ENCODE results near the gene SORCS2. TPM values are rescaled to one million over a fixed set of nuclear protein-coding genes. Genes with fewer than 3 reads are reported as not detected.

SORCS2 gene
- polyA plus RNA-seq, 1 of the 3 experiments (the other 2 are of a cell fraction), result 1.6 TPM

GRCh38 chr4:7183780-7184460 lies 8.4 kb upstream of the SORCS2 start:
- no peak overlapping the region for H3K27ac ChIP-seq (ENCODE audit: low read depth in 2 of 2, low read length in 1 of 2)
- CTCF ChIA-PET, result interaction anchor here (0.9 to 4.3 kb wide), 4 partner anchors 8 to 112 kb away, joined by 3 to 16 read pairs (median 4); partner anchors contain the start of gene SORCS2
- WGBS (ENCODE audit: low lambda C conversion rate), result 55% methylated on average over 6 of the region's 7 CpGs

GRCh38 chr4:7185487-7186030 lies 6.8 kb upstream of the SORCS2 start:
- H4K20me1 ChIP-seq (ENCODE audit: insufficient read depth), result no peaks in the 10 kb centered on the region
- H3K4me3 ChIP-seq (ENCODE audit: low read depth in 2 of 2, low read length in 1 of 2), result no peak overlapping the region
- H3K9me2 ChIP-seq, result no peaks in the 10 kb centered on the region
- no peaks in the 10 kb centered on the region; a peak in 1 of 4 replicates for H3K4me1 ChIP-seq (ENCODE audit: control insufficient read depth in 1 of 2, insufficient read depth in 2 of 2, low read depth in 1 of 2, low read length in 1 of 2)
- no peaks in the 10 kb centered on the region for H3K9me3 ChIP-seq
- no peak overlapping the region for H3K4me2 ChIP-seq
- DNase-seq, result no peak
- no peak for TF ChIP-seq CHD2 (IDR thresholded peaks at IDR 0.05; ENCODE audit: low read length, partially characterized antibody)
- POLR2A ChIA-PET, result no interaction called here
- H3K9ac ChIP-seq, result no peak overlapping the region
- H2AFZ ChIP-seq (ENCODE audit: low read depth), result no peak overlapping the region
- H3K79me2 ChIP-seq (ENCODE audit: insufficient read depth), result no peaks in the 10 kb centered on the region
- H3K27ac ChIP-seq (ENCODE audit: low read depth in 2 of 2, low read length in 1 of 2), result no peak overlapping the region
- WGBS (ENCODE audit: low lambda C conversion rate), result 72% methylated on average over 9 of the region's 10 CpGs
- H3F3A ChIP-seq (replicated peaks; ENCODE audit: insufficient read depth), result no peaks in the 10 kb centered on the region
- H3K27me3 ChIP-seq (ENCODE audit: insufficient read depth), result peaks cover 32% of the 10 kb centered on the region
- H3K36me3 ChIP-seq (replicated peaks in 1 of 2; ENCODE audit: control insufficient read depth in 1 of 2, insufficient read depth in 2 of 2, low read length in 1 of 2), result no peaks in the 10 kb centered on the region
- CTCF ChIA-PET, result interaction anchor here (0.5 to 2.5 kb wide), 20 partner anchors 9 to 150 kb away, joined by 3 to 13 read pairs (median 4); partner anchors contain the start of gene TADA2B

More at GRCh38 chr4:7183780-7184460, 8.4 kb upstream of the SORCS2 start:
- Histone ChIP-seq H3K4me2 (no peak overlapping the region), H3K27me3 (ENCODE audit: insufficient read depth) (peaks cover 18% of the 10 kb centered on the region), H4K20me1 (ENCODE audit: insufficient read depth) (no peaks in the 10 kb centered on the region), H3K79me2 (ENCODE audit: insufficient read depth) (no peaks in the 10 kb centered on the region), H2AFZ (ENCODE audit: low read depth) (no peak overlapping the region), H3F3A (replicated peaks; ENCODE audit: insufficient read depth) (no peaks in the 10 kb centered on the region), H3K9ac (no peak overlapping the region), H3K9me3 (no peaks in the 10 kb centered on the region), H3K4me3 (ENCODE audit: low read depth in 2 of 2, low read length in 1 of 2) (no peak overlapping the region), H3K36me3 (replicated peaks in 1 of 2; ENCODE audit: control insufficient read depth in 1 of 2, insufficient read depth in 2 of 2, low read length in 1 of 2) (no peaks in the 10 kb centered on the region), H3K9me2 (no peaks in the 10 kb centered on the region), H3K4me1 (ENCODE audit: control insufficient read depth in 1 of 2, insufficient read depth in 2 of 2, low read depth in 1 of 2, low read length in 1 of 2) (no peaks in the 10 kb centered on the region; a peak in 1 of 4 replicates)
- no peak for DNase-seq
- TF ChIP-seq POLR2AphosphoS5 (IDR thresholded peaks at IDR 0.05; ENCODE audit: low read depth, low read length), result no peak
- TF ChIP-seq PBX3 (IDR thresholded peaks at IDR 0.05), result no peak
- no peak for TF ChIP-seq USF1 (IDR thresholded peaks at IDR 0.05; ENCODE audit: borderline replicate concordance, low read depth)
- POLR2A ChIA-PET, result no interaction called here

GRCh38 chr4:7186031-7186430 lies 6.3 kb upstream of the SORCS2 start:
- H3K4me3 ChIP-seq (ENCODE audit: low read depth in 2 of 2, low read length in 1 of 2), result no peak overlapping the region
- H2AFZ ChIP-seq (ENCODE audit: low read depth), result no peak overlapping the region
- TF ChIP-seq POLR2AphosphoS5 (IDR thresholded peaks at IDR 0.05; ENCODE audit: low read depth, low read length) (no peak), RAD21 (IDR thresholded peaks at IDR 0.05; ENCODE audit: low read length) (peak; percentile 54), NRF1 (IDR thresholded peaks at IDR 0.05; ENCODE audit: low read depth, low read length) (no peak), EZH2phosphoT487 (IDR thresholded peaks at IDR 0.05; ENCODE audit: borderline replicate concordance, low read depth) (no peak), NFIC (IDR thresholded peaks at IDR 0.05; ENCODE audit: borderline replicate concordance) (no peak), CTCF (IDR thresholded peaks at IDR 0.05) (0 out of 2 replicates have a peak, but pooled peaks have one; percentile 23), USF2 (IDR thresholded peaks at IDR 0.05; ENCODE audit: borderline replicate concordance, low read depth, low read length) (no peak), RCOR1 (IDR thresholded peaks at IDR 0.05; ENCODE audit: low read length) (no peak), SMC3 (IDR thresholded peaks at IDR 0.05; ENCODE audit: low read depth, low read length) (peak; percentile 24)
- no peak overlapping the region for H3K27ac ChIP-seq (ENCODE audit: low read depth in 2 of 2, low read length in 1 of 2)
- H3K4me1 ChIP-seq (ENCODE audit: control insufficient read depth in 1 of 2, insufficient read depth in 2 of 2, low read depth in 1 of 2, low read length in 1 of 2), result no peaks in the 10 kb centered on the region; a peak in 1 of 4 replicates
- no peaks in the 10 kb centered on the region for H3K79me2 ChIP-seq (ENCODE audit: insufficient read depth)
- peaks cover 32% of the 10 kb centered on the region for H3K27me3 ChIP-seq (ENCODE audit: insufficient read depth)
- no peak overlapping the region for H3K9ac ChIP-seq
- peak; percentile 73 for DNase-seq
- H3F3A ChIP-seq (replicated peaks; ENCODE audit: insufficient read depth), result no peaks in the 10 kb centered on the region
- H3K9me3 ChIP-seq, result no peaks in the 10 kb centered on the region
- no peaks in the 10 kb centered on the region for H3K9me2 ChIP-seq
- no peak overlapping the region for H3K4me2 ChIP-seq
- H4K20me1 ChIP-seq (ENCODE audit: insufficient read depth), result no peaks in the 10 kb centered on the region
- CTCF ChIA-PET, result interaction anchor here (0.5 to 2.5 kb wide), 19 partner anchors 8 to 149 kb away, joined by 3 to 13 read pairs (median 4); partner anchors contain the start of gene TADA2B
- WGBS (ENCODE audit: low lambda C conversion rate), result 59% methylated on average over 9 of the region's 9 CpGs
- H3K36me3 ChIP-seq (replicated peaks in 1 of 2; ENCODE audit: control insufficient read depth in 1 of 2, insufficient read depth in 2 of 2, low read length in 1 of 2), result no peaks in the 10 kb centered on the region
- POLR2A ChIA-PET, result no interaction called here

All from SK-N-SH (cell line).